Loucy (cell line): Measurements from ENCODE around the gene EFNA5.

Experiments used
- H2AFZ ChIP-seq: fragments of 200-600 bp; sonication (generic); 2 replicates; pipeline ENCODE4 v1.6.0; 2016; ENCODE audit warnings: antibody characterized with exemption, mild to moderate bottlenecking, low read length, moderate library complexity
- H3F3A ChIP-seq: fragments of 200-600 bp; 2 replicates; pipeline ENCODE4 v1.6.0; 2016; ENCODE audit warnings: antibody characterized with exemption, low read depth, mild to moderate bottlenecking
- H3K27me3 ChIP-seq: fragments of 200-600 bp; sonication (generic); 2 replicates; pipeline ENCODE4 v1.6.1; 2014; ENCODE audit warnings: low read length, mild to moderate bottlenecking; ENCODE audit not compliant: insufficient read depth, poor library complexity, severe bottlenecking
- H3K36me3 ChIP-seq: fragments of 200-600 bp; sonication (generic); 2 replicates; pipeline ENCODE4 v1.6.1; 2016; ENCODE audit warnings: low read length; ENCODE audit not compliant: insufficient read depth
- H3K4me1 ChIP-seq: fragments of 200-600 bp; sonication (generic); 2 replicates; pipeline ENCODE4 v1.5.1; 2014; ENCODE audit warnings: low read length, mild to moderate bottlenecking; ENCODE audit not compliant: insufficient read depth, poor library complexity, severe bottlenecking
- H3K4me2 ChIP-seq: fragments of 200-600 bp; sonication (generic); 2 replicates; pipeline ENCODE4 v1.6.0; 2014; ENCODE audit warnings: antibody characterized with exemption, low read length, low read depth, mild to moderate bottlenecking; ENCODE audit not compliant: poor library complexity, severe bottlenecking
- H3K4me3 ChIP-seq: fragments of 200-600 bp; sonication (generic); 2 replicates; pipeline ENCODE4 v1.5.1; 2014; ENCODE audit warnings: low read length, mild to moderate bottlenecking, mixed read lengths; ENCODE audit not compliant: poor library complexity, severe bottlenecking
- H3K79me2 ChIP-seq: fragments of 200-600 bp; sonication (generic); 2 replicates; pipeline ENCODE4 v1.6.1; 2014; ENCODE audit warnings: low read length; ENCODE audit not compliant: insufficient read depth
- H3K9ac ChIP-seq: fragments of 200-600 bp; sonication (generic); 2 replicates; pipeline ENCODE4 v1.6.0; 2014; ENCODE audit warnings: mild to moderate bottlenecking, low read depth, low read length, moderate library complexity; ENCODE audit not compliant: poor library complexity, severe bottlenecking
- H3K9me2 ChIP-seq: fragments of 200-600 bp; sonication (generic); replicated peaks from 2 replicates; pipeline ENCODE4 v1.6.1; 2016; ENCODE audit warnings: low read depth, low read length, mixed read lengths
- H3K9me3 ChIP-seq: fragments of 200-600 bp; sonication (generic); 2 replicates; pipeline ENCODE4 v1.6.1; 2014; ENCODE audit warnings: mild to moderate bottlenecking, antibody characterized with exemption, low read length, low read depth; ENCODE audit not compliant: insufficient read depth
- H4K20me1 ChIP-seq: fragments of 200-600 bp; sonication (generic); 2 replicates; pipeline ENCODE4 v1.6.0; 2014; ENCODE audit warnings: antibody characterized with exemption, low read length, mild to moderate bottlenecking; ENCODE audit not compliant: insufficient read depth, poor library complexity, severe bottlenecking
- EZH2phosphoT487 ChIP-seq: fragments of 200-600 bp; IDR thresholded peaks from 2 replicates; pipeline ENCODE4 v1.6.1; 2018; ENCODE audit warnings: antibody characterized with exemption, mild to moderate bottlenecking, moderate library complexity, borderline replicate concordance
- TF ChIP-seq, protein P1 (sequence below): fragments of 200-600 bp; sonication (generic); conservative IDR thresholded peaks from 2 replicates; pipeline ENCODE4 v1.5.1; 2014; ENCODE audit warnings: mild to moderate bottlenecking, antibody characterized with exemption, low read length

EFNA5 gene

DNA sequence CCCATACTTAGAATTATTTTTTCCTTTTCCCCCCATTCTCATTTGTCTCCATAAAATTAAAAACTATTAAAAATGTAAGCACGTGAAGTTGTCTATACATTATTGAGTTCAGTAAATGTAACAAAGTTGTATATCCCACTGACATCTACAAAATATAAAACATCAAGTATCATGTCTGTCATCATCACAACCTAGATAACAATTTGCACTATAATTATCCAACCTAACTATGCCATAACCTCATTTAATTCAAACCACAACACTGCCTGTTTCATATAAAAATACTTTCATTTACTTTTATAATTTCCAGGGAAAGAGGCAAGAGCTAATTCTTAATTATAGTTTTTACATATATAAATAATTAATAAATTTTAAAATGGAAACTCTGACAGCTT is 9.1 kb downstream of the EFNA5 start:
- H3K9me2 ChIP-seq: no peaks in the 10 kb centered on the region
- H3K4me1 ChIP-seq: no peaks in the 10 kb centered on the region
- H2AFZ ChIP-seq: no peak overlapping the region
- no peaks in the 10 kb centered on the region for H4K20me1 ChIP-seq
- no peaks in the 10 kb centered on the region for H3K79me2 ChIP-seq
- H3K4me3 ChIP-seq: no peak overlapping the region
- no peaks in the 10 kb centered on the region for H3F3A ChIP-seq
- no peak overlapping the region for H3K9ac ChIP-seq
- no peak overlapping the region for H3K4me2 ChIP-seq
- no peak for TF ChIP-seq EZH2phosphoT487
- TF ChIP-seq, protein P1, sequence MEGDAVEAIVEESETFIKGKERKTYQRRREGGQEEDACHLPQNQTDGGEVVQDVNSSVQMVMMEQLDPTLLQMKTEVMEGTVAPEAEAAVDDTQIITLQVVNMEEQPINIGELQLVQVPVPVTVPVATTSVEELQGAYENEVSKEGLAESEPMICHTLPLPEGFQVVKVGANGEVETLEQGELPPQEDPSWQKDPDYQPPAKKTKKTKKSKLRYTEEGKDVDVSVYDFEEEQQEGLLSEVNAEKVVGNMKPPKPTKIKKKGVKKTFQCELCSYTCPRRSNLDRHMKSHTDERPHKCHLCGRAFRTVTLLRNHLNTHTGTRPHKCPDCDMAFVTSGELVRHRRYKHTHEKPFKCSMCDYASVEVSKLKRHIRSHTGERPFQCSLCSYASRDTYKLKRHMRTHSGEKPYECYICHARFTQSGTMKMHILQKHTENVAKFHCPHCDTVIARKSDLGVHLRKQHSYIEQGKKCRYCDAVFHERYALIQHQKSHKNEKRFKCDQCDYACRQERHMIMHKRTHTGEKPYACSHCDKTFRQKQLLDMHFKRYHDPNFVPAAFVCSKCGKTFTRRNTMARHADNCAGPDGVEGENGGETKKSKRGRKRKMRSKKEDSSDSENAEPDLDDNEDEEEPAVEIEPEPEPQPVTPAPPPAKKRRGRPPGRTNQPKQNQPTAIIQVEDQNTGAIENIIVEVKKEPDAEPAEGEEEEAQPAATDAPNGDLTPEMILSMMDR: no peak
- H3K36me3 ChIP-seq: no peaks in the 10 kb centered on the region
- H3K27me3 ChIP-seq: no peaks in the 10 kb centered on the region
- H3K9me3 ChIP-seq: no peaks in the 10 kb centered on the region

DNA sequence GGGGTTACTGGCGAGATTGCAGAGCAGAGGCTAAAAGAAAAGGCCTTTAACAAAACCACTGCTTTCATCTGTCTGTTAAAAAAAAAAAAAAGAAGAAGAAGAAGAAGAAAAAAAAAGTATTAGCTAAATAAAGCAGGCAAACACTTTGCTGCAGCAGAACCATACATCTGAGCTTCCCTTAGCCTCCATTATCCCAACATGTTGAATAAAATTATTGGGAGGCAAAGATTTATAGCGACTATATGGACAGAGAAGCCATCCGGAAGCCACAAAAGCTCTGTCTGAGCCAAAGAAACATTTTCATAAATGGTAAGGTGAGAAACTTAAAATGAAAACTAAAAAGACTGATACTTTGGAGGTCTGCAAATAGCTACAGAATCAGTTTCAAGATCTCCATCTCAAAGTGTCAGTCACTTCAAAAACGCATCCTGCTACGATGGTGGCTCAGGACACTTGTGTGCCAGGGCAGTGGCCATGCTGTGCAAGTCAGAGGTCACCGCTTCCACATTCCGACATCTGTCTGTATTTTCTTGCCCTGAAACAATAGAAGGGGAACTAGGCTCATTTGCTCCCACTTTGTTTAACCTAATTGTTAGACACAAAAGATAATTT is 9.6 kb downstream of the EFNA5 start:
- H3K4me1 ChIP-seq: no peaks in the 10 kb centered on the region
- H3K9me3 ChIP-seq: no peaks in the 10 kb centered on the region
- no peaks in the 10 kb centered on the region for H3F3A ChIP-seq
- H3K9ac ChIP-seq: no peak overlapping the region
- no peak overlapping the region for H3K4me3 ChIP-seq
- no peaks in the 10 kb centered on the region for H3K36me3 ChIP-seq
- H3K79me2 ChIP-seq: no peaks in the 10 kb centered on the region
- no peaks in the 10 kb centered on the region for H3K9me2 ChIP-seq
- TF ChIP-seq, protein P1: no peak
- TF ChIP-seq EZH2phosphoT487: no peak
- no peak overlapping the region for H2AFZ ChIP-seq
- no peak overlapping the region for H3K4me2 ChIP-seq
- H4K20me1 ChIP-seq: no peaks in the 10 kb centered on the region
- H3K27me3 ChIP-seq: no peaks in the 10 kb centered on the region

DNA sequence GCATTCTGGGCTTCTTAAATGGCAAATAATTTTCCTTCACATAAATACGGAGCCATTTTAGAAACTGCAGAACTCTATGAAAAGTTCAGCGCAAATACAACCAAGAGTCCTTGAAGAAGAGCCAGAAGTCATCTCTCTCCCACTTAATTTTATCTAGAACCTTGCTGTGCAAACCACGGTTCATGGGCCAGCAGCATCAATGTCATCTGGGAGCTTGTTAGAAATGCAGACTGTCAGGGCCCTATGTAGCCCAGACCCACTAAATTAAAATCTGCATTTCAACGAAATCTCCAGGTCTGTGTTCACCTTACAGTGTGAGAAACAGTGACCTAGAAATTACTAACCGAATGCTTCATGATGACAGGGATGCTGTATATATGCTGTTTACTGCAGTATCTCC is 12.2 kb downstream of the EFNA5 start:
- Histone ChIP-seq H3K79me2 (no peaks in the 10 kb centered on the region), H2AFZ (no peak overlapping the region), H3K9me2 (no peaks in the 10 kb centered on the region), H3K27me3 (no peaks in the 10 kb centered on the region), H3F3A (no peaks in the 10 kb centered on the region), H3K4me1 (no peaks in the 10 kb centered on the region), H3K9ac (no peak overlapping the region), H3K9me3 (no peaks in the 10 kb centered on the region), H3K4me2 (no peak overlapping the region), H4K20me1 (no peaks in the 10 kb centered on the region), H3K36me3 (no peaks in the 10 kb centered on the region), H3K4me3 (no peak overlapping the region)
- TF ChIP-seq, protein P1: no peak
- no peak for TF ChIP-seq EZH2phosphoT487
